ENCODE measurements around the gene HACD2.

HACD2 gene

DNA sequence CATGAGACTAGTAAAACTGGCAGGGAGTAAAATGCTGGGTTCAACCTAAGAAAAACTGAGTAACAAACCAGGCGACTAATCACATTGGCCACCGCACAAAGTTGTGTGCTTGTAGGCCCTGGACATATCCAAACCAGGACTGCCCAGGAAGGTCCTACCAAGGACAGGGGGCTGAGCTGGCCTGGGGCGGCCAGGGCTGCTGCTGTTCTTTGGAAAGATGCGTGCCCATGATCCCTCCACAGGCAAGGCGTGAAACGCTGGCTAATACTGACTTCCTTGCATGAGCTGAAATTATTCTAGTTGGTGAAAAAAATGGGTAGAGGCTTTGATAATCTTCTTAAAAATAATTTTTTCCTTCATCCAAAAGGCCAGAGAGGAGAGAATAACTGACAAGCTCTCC, 79.0 kb downstream of the HACD2 start:
- no peak for DNase-seq (ENCODE audit: low read depth)
- no peak overlapping the region for H3K4me3 ChIP-seq (ENCODE audit: control insufficient read depth, low read depth, low read length)
- TF ChIP-seq, protein P1, sequence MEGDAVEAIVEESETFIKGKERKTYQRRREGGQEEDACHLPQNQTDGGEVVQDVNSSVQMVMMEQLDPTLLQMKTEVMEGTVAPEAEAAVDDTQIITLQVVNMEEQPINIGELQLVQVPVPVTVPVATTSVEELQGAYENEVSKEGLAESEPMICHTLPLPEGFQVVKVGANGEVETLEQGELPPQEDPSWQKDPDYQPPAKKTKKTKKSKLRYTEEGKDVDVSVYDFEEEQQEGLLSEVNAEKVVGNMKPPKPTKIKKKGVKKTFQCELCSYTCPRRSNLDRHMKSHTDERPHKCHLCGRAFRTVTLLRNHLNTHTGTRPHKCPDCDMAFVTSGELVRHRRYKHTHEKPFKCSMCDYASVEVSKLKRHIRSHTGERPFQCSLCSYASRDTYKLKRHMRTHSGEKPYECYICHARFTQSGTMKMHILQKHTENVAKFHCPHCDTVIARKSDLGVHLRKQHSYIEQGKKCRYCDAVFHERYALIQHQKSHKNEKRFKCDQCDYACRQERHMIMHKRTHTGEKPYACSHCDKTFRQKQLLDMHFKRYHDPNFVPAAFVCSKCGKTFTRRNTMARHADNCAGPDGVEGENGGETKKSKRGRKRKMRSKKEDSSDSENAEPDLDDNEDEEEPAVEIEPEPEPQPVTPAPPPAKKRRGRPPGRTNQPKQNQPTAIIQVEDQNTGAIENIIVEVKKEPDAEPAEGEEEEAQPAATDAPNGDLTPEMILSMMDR (conservative IDR thresholded peaks at IDR 0.05; ENCODE audit: control insufficient read depth, insufficient read depth, low read depth, low read length), result no peak

DNA sequence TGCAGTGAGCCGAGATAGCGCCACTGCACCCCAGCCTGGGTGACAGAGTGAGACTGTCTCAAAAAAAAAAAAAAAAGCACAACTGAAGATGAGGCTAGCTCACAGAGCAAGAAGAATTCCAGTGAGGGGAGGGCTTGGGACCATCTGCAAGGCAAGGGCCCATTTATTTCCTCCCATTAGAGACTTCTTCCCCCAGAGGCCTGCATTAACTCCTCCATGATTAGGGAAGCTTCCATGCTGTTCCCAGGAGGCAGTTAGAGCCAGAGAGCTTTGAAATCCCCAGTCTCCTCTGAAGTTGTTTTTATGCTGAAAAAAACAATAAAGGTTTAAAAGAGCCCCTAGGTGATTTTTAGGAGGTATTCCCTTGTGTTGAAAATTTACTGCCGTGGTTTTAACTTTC, 81.7 kb downstream of the HACD2 start:
- no peak for DNase-seq (ENCODE audit: low read depth)
- TF ChIP-seq, protein P1 (conservative IDR thresholded peaks at IDR 0.05; ENCODE audit: control insufficient read depth, insufficient read depth, low read depth, low read length), result no peak
- H3K4me3 ChIP-seq (ENCODE audit: control insufficient read depth, low read depth, low read length), result no peak overlapping the region

DNA sequence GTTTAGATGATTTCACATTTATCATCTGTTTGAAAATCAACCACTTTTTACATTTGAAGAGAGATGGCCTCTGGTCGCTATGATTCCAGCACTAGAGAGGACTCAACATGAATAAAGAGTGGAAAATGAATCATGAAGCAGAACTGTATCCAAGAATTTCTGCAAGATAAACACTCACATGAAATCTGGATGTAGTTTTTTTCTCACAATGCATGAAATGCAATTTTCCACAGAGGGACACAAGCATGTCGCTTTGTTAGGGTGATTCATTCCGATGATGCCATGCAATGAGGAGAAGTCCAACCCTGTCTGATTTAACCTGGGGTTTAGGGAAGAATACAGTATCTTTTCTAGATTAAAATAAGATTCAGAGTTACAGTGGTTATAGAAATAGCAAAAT, 85.5 kb downstream of the HACD2 start:
- DNase-seq (ENCODE audit: low read depth), result peak; percentile 43
- TF ChIP-seq, protein P1 (conservative IDR thresholded peaks at IDR 0.05; ENCODE audit: control insufficient read depth, insufficient read depth, low read depth, low read length), result no peak

DNA sequence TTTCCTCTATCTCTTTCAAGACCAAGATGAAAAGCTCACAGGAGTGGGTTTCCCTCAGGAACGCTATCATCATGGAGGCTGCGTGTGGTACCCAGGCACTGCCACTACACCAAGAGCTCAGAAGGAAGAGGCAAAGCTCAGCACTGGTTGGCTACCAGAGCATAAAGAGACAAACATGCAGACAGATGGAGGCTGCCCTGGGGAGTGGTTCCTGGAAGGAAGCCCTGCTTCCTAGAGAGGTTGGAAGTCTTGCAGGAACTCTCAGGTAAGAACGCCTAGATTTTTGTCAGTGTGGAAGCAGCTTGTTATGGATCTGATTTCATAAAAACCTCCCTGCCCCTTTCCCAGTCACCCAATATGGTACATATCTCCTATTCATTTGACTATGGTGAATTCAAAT, 86.1 kb downstream of the HACD2 start:
- no peak for DNase-seq (ENCODE audit: low read depth)
- H3K4me3 ChIP-seq (ENCODE audit: control insufficient read depth, low read depth, low read length), result no peak overlapping the region
- TF ChIP-seq, protein P1 (conservative IDR thresholded peaks at IDR 0.05; ENCODE audit: control insufficient read depth, insufficient read depth, low read depth, low read length), result no peak

More for the DNA sequence above, 85.5 kb downstream of the HACD2 start:
- H3K4me3 ChIP-seq (ENCODE audit: control insufficient read depth, low read depth, low read length), result no peak overlapping the region

DNA sequence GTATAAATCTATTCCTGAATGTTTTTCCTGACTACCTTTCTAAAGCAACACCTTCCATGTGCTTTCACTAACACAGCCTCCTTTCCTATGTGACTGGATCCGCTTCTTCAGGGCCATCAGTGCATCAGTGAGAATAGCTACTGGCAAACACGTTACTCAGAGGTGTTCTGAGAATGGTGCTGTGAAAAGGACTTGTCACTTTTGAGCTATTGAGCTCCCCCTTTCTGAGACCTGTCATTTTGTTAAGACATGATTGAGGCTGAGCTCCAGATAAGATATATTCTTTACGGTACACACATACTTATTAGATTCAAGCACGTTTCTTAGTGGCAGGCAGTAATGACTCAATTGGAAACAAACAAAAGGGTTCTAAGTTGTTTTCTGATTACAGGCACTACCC, 90.9 kb downstream of the HACD2 start:
- no peak for DNase-seq (ENCODE audit: low read depth)
- no peak overlapping the region for H3K4me3 ChIP-seq (ENCODE audit: control insufficient read depth, low read depth, low read length)
- TF ChIP-seq, protein P1 (conservative IDR thresholded peaks at IDR 0.05; ENCODE audit: control insufficient read depth, insufficient read depth, low read depth, low read length), result no peak

DNA sequence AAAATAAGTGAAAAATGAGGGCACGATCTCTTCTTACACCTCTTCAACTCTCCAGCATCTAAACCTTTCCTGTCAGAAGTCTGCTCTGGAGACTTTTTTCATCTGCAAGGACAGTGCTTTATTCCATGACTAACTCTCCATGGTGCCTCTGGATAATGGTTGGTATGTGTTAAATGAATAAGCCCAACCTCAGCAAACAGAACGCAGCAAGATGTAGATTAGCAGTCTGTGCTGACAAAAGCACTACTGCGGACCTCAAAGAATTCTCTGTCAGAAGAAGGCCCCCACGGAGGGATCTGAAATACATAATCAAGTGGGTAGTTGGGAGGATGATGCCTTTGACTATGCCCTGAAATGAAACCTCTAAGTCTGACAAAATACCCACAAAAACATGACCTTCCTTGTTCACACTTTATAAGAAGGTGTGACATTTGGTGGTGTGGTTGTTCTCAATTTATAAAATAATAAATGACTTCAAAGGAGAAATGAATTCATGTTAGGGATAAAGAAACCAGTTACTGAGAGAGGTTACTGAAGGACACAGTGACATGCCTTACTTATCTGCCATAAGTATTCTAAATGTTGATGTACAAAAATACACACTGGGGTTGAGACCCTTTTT, 92.8 kb downstream of the HACD2 start:
- TF ChIP-seq, protein P1 (conservative IDR thresholded peaks at IDR 0.05; ENCODE audit: control insufficient read depth, insufficient read depth, low read depth, low read length), result no peak
- DNase-seq (ENCODE audit: low read depth), result no peak
- no peak overlapping the region for H3K4me3 ChIP-seq (ENCODE audit: control insufficient read depth, low read depth, low read length)

Data from fibroblast of mammary gland (primary cell).